PC-9 (cell line): ENCODE measurements around the gene MAP3K4.

ENCODE experiments used
- CTCF ChIP-seq: fragments of 200-600 bp; sonication (generic); conservative IDR thresholded peaks from 2 replicates; pipeline ENCODE4 v1.6.1; 2017; ENCODE audit warnings: mixed run types, antibody characterized with exemption, mild to moderate bottlenecking, moderate library complexity
- EZH2 ChIP-seq: fragments of 200-600 bp; sonication (generic); IDR thresholded peaks from 2 replicates; pipeline ENCODE4 v1.8.0; 2017; ENCODE audit warnings: antibody characterized with exemption, low read depth

GRCh38 chr6:161044335-161044734 lies 52.8 kb downstream of the MAP3K4 start:
- TF ChIP-seq CTCF: no peak
- TF ChIP-seq EZH2: no peak
